Dendritic cell treated with granulocyte-macrophage colony-stimulating factor and Interleukin-4, amounts not matched to agents 40 ng/mL and 50 ng/mL, for 4 days (primary cell): ENCODE data around the gene CCKAR.

Source experiments
- H3K27ac Mint-ChIP-seq: one replicate; pipeline ENCODE4 v1.8.0; 2022; ENCODE audit warnings: mild to moderate bottlenecking, mixed read lengths
- H3K27me3 Mint-ChIP-seq: one replicate; pipeline ENCODE4 v1.8.0; 2022; ENCODE audit warnings: mild to moderate bottlenecking, mixed read lengths
- H3K36me3 Mint-ChIP-seq: one replicate; pipeline ENCODE4 v1.8.0; 2022; ENCODE audit warnings: low read depth, mixed read lengths
- H3K4me1 Mint-ChIP-seq: one replicate; pipeline ENCODE4 v1.8.0; 2022; ENCODE audit warnings: low read depth, mixed read lengths
- H3K4me3 Mint-ChIP-seq: one replicate; pipeline ENCODE4 v1.8.0; 2022; ENCODE audit warnings: mild to moderate bottlenecking, moderate library complexity, mixed read lengths
- H3K9me3 Mint-ChIP-seq: one replicate; pipeline ENCODE4 v1.8.0; 2022; ENCODE audit warnings: mixed read lengths
- intact Hi-C: fragments of 100-400 bp; cut with micrococcal nuclease; formaldehyde crosslinking; loops from one replicate; pipeline ENCODE4 v1.15.0; 2022

Gene CCKAR

DNA sequence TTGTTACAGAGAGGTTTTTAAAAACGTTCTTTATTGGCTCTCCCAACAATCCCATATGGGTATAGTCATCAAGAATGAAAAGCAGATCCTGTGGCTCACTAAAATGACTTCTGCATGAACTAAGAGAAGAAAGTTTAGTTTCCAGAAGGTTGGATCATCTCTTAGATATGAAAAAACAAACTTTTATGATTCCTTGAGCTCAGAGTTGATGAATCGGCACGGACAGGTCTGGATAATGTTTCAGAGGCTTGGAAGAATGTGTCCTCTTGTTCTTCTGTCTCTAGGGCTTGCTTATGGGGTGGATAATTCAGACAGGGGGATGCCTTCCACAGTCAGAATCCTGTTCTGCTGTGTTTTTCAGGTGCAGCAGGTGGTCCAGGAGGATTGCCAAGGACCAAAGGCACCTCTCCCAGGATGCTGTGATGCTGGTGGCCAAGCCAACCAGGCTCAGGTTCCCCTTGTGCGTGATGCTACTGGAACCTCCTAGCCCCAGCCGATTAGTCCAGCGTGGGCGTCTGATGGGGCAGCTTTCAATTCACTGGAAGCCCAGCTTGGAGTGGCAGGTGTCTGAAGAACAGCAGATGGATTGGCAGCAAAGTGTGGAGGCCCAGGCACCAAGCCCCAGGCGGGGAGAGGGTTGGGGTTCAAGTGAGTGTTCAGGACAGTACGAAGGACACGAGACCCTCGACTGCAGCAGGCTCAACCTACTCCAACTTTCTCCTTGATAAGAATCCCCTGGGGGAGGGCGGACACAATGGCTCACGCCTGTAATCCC, 30.3 kb downstream of the CCKAR start:
- Mint-ChIP-seq H3K36me3 (no peaks in the 10 kb centered on the region), H3K27ac (no peak overlapping the region), H3K9me3 (peaks cover 8% of the 10 kb centered on the region), H3K27me3 (peaks cover 2% of the 10 kb centered on the region), H3K4me1 (peaks cover 5% of the 10 kb centered on the region), H3K4me3 (no peak overlapping the region)
- intact Hi-C loops: loop anchor here (2.0 kb wide), 2 partner anchors 261 to 551 kb away; no protein-coding TSS in a partner anchor

DNA sequence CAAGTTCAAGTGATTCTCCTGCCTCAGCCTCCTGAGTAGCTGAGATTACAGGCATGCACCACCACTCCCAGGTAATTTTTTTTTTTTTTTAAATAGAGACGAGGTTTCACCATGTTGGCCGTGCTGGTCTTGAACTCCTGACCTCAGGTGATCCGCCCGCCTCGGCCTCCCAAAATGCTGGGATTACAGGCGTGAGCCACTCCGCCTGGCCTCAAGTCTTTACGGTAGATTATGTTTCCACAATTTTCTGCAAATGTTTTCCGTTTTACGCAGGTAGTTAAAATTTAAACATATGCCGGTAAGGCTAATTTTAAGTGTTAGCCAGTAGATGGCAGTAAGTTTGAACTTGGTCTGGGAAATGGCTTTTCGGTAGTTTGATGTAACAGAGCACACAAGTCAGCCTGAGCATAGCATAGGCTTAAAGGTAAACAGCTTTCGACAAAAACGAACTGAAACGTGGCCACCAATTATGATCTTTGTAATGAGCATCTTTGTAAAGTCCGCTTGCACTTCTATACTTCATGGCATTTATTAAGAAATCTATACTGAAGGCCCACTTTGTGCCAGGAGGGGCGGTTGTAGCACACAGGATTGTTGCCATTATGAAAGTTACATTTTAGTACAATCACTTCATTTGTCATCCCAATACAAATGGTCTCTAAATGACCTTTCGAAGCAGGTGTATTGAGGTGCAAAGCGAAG, 31.1 kb downstream of the CCKAR start:
- Mint-ChIP-seq H3K27ac (no peak overlapping the region), H3K36me3 (no peaks in the 10 kb centered on the region), H3K4me3 (no peak overlapping the region), H3K27me3 (peaks cover 2% of the 10 kb centered on the region), H3K9me3 (peaks cover 8% of the 10 kb centered on the region), H3K4me1 (peaks cover 5% of the 10 kb centered on the region)
- intact Hi-C loops: loop anchor here (2.0 kb wide), 2 partner anchors 262 to 552 kb away; no protein-coding TSS in a partner anchor

DNA sequence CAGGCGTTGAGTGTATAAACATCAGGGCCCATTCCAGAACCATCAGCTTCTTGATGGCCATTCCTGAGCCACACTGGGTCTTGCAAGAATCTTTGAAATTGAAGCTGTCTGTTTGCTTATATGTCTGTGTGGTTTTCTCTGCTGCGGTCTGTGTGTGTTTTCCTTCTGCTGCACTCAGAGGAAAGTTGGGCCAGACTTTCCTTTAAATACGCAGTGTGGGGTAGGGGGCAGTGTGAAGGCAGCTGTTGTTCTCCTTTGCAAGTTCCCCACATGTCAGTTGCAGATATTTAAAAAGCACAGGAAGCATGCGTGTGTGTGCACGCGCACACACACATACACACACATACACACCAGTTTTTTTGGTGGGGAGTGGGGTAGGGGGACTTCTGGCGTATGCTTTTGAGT, 32.1 kb downstream of the CCKAR start:
- H3K27ac Mint-ChIP-seq: no peak overlapping the region
- H3K27me3 Mint-ChIP-seq: peaks cover 2% of the 10 kb centered on the region
- intact Hi-C loops: loop anchor here (2.0 kb wide), 2 partner anchors 263 to 553 kb away; no protein-coding TSS in a partner anchor
- H3K36me3 Mint-ChIP-seq: no peaks in the 10 kb centered on the region
- H3K4me3 Mint-ChIP-seq: no peak overlapping the region
- peaks cover 3% of the 10 kb centered on the region for H3K9me3 Mint-ChIP-seq
- H3K4me1 Mint-ChIP-seq: peaks cover 5% of the 10 kb centered on the region

DNA sequence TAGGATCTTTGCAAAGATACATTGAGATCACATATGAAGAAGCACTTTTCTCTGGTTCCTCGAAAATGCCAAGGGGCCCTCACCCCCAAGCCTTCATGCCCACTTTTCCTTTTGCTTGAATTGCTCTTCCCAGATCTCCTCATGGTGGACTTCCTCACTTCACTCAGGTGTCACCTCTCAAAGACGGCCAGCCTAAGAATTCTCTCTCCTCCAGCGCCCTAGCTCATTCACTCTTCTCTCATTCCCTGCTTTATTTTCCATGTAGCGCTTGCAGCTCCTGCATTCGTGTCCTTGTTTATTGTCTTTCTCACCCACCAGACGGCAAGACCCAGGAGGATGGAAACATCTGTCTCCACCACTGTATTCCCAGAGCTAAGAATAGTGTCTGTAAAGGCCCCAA, 32.9 kb downstream of the CCKAR start:
- Mint-ChIP-seq H3K27ac (no peak overlapping the region), H3K36me3 (no peaks in the 10 kb centered on the region), H3K4me1 (peaks cover 5% of the 10 kb centered on the region), H3K4me3 (no peak overlapping the region), H3K9me3 (no peaks in the 10 kb centered on the region), H3K27me3 (peaks cover 2% of the 10 kb centered on the region)
- intact Hi-C loops: no loop called here

DNA sequence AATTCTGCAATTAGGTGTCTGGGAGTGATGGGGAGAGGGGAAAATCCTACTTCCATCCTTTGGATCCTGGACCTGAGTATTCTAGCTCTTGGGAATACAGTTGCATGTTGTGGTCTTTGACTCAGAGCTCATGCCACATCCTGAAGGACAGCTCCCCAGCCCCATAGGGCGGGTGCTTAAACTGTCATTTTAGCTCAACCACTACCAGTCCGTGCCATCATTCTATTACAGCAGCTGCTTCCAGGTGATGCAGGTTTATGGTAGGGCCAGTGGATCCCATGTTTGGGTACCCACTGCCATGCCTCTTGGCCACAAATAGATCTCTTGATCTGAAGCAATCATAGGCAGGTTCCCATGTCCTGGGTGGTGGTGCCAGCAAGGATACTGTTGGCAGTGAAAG, 34.7 kb downstream of the CCKAR start:
- Mint-ChIP-seq H3K9me3 (no peaks in the 10 kb centered on the region), H3K27ac (no peak overlapping the region), H3K36me3 (no peaks in the 10 kb centered on the region), H3K4me1 (peaks cover 5% of the 10 kb centered on the region), H3K27me3 (peaks cover 2% of the 10 kb centered on the region), H3K4me3 (no peak overlapping the region)
- intact Hi-C loops: no loop called here

DNA sequence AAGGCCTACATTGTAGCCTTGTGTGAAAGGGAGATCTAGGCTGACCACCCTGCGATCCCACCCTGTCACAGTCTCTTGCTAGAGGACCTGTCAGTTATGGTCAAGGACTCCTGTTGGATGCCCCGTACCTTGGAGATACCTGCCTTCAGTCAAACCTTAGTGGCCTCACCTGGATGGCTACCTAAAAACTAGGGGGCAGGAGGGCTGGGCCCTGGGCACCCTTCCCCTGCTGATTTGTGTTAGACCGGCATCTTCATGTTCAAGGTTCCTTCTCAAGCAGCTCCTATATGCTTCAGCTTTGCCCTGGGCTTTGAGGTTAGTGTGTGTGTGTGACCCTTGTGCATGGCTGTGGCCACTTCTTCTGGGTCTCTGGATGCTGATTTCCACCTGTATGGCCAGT, 35.3 kb downstream of the CCKAR start:
- Mint-ChIP-seq H3K4me3 (no peak overlapping the region), H3K4me1 (peaks cover 5% of the 10 kb centered on the region), H3K27ac (no peak overlapping the region), H3K36me3 (no peaks in the 10 kb centered on the region), H3K9me3 (no peaks in the 10 kb centered on the region), H3K27me3 (peaks cover 2% of the 10 kb centered on the region)
- intact Hi-C loops: no loop called here

DNA sequence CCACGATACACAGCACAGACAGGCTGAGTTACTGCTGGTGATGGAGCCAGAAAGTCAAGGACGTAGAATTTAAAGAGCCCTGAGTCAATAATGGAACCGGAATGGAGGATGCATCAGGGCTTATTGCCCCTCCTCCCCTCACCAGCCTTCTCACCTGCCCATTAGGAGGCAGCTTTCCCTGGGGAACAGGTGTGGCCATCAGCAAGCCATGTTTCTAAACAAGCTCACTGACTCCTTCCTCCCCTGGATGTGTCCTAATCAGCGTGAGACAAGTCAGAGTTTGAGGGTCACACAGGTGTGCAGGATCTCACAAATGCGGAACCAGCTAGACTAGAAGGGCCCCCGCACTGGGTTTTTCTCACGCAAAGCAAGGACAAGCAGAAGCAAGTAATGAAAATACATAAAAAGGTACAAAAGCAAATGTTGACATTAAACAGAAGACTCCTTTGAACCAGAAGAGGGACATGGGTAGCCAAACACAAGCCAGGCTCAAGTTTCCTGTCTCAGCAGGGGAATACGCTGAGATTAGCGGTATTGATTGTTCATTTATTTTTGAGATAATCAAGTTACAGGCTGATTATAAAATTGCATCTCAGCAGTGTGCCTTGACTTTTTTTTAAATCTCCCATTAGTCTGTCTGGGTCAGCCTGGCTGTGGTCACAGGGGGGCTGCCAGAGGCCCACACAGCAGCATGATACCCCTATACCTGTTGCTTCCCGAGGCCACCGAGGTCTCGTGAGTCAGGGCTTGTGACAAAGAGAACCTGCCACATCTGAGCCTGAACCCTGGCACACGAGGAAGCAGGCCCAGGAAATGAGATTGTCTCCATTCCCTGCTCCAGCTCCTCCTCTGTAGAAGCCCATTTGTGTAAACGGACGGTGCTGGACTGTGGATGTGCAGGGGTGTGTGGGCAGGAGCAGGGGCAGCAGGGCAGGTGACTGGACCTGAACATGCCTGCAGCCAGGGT, 37.4 kb downstream of the CCKAR start:
- no peaks in the 10 kb centered on the region for H3K4me1 Mint-ChIP-seq
- H3K27ac Mint-ChIP-seq: no peak overlapping the region
- peaks cover 5% of the 10 kb centered on the region for H3K9me3 Mint-ChIP-seq
- no peaks in the 10 kb centered on the region for H3K36me3 Mint-ChIP-seq
- H3K4me3 Mint-ChIP-seq: no peak overlapping the region
- no peaks in the 10 kb centered on the region for H3K27me3 Mint-ChIP-seq
- intact Hi-C loops: no loop called here

DNA sequence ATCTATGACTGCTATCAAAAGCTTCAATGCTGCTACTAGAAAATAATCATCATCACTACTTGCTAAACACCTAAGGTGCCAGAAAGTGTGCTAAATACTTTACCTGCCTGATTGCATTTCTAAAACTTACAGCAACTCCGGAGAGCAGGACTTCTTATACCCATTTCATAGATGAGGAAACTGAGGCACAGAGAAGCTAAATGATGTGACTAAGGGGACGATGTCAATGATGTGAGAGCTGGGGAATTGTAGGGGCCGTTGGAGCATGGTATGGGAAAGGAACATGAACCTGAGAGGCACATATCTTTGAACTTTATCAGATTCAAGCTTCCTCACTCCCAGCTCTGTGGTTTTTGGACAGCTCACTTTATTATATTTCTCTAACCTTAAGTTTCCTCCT, 38.7 kb downstream of the CCKAR start:
- Mint-ChIP-seq H3K27ac (no peak overlapping the region), H3K9me3 (peaks cover 12% of the 10 kb centered on the region), H3K4me3 (no peak overlapping the region), H3K36me3 (no peaks in the 10 kb centered on the region), H3K4me1 (no peaks in the 10 kb centered on the region), H3K27me3 (no peaks in the 10 kb centered on the region)
- intact Hi-C loops: no loop called here

DNA sequence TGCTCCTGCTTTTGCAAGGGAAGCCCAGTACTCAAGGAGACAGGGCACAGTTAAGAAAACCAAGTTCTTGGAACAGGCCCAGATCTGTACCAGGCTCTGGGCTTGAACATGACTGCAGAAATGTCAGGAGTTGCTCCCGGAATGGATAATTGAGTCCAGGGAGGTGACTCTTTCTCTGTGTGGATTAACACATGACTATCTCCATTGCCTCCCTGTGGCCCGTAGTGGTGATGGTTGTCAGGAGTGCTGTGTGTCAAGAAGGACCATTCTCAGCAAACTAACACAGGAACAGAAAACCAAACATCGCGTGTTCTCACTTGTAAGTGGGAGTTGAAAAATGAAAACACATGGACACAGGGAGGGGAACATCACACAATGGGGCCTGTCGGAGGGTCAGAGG, 39.9 kb downstream of the CCKAR start:
- H3K27ac Mint-ChIP-seq: no peak overlapping the region
- H3K4me1 Mint-ChIP-seq: no peaks in the 10 kb centered on the region
- H3K4me3 Mint-ChIP-seq: no peak overlapping the region
- intact Hi-C loops: no loop called here
- no peaks in the 10 kb centered on the region for H3K27me3 Mint-ChIP-seq
- H3K9me3 Mint-ChIP-seq: peaks cover 12% of the 10 kb centered on the region
- no peaks in the 10 kb centered on the region for H3K36me3 Mint-ChIP-seq

DNA sequence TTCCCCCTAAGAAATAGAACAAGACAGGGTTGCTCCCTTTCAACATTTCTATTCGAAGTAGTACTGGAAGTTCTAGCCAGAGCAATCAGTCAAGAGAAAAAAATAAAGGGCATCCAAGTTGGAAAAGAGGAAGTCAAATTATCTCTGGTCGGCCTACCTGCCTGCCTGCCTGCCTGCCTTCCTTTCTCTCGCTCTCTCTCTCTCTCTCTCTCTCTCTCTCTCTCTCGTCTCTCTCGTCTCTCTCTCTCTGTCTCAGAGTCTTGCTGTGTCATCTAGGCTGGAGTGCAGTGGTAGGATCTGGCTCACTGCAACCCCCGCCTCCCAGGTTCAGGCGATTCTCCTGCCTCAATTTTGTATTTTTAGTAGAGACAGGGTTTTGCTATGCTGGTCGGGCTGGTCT, 42.9 kb downstream of the CCKAR start:
- H3K9me3 Mint-ChIP-seq: peaks cover 18% of the 10 kb centered on the region
- no peaks in the 10 kb centered on the region for H3K4me1 Mint-ChIP-seq
- intact Hi-C loops: no loop called here
- H3K36me3 Mint-ChIP-seq: peaks cover 2% of the 10 kb centered on the region
- peaks cover 1% of the 10 kb centered on the region for H3K27me3 Mint-ChIP-seq
- no peak overlapping the region for H3K27ac Mint-ChIP-seq
- no peak overlapping the region for H3K4me3 Mint-ChIP-seq

DNA sequence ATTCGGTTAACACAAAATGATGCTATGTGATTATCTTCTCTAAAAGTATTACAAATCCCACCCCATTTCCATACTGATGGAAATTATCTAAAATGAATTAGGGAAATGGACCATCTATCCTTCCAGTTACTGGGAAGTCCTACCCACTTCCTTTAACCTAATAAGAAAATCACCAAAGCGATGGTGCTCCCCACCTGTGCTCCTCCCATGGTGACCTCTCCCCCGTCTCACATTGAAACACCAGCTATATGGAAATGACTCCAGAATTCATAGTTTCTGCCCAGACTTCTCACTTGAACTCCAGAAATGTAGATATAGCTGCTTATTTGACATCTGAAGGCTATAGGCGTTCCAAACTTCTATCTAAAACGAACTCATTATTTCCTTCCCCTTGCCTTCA, 48.5 kb downstream of the CCKAR start:
- Mint-ChIP-seq H3K27me3 (peaks cover 2% of the 10 kb centered on the region), H3K36me3 (peaks cover 43% of the 10 kb centered on the region), H3K4me3 (no peak overlapping the region), H3K4me1 (peaks cover 12% of the 10 kb centered on the region), H3K9me3 (peaks cover 9% of the 10 kb centered on the region), H3K27ac (no peak overlapping the region)
- intact Hi-C loops: no loop called here

DNA sequence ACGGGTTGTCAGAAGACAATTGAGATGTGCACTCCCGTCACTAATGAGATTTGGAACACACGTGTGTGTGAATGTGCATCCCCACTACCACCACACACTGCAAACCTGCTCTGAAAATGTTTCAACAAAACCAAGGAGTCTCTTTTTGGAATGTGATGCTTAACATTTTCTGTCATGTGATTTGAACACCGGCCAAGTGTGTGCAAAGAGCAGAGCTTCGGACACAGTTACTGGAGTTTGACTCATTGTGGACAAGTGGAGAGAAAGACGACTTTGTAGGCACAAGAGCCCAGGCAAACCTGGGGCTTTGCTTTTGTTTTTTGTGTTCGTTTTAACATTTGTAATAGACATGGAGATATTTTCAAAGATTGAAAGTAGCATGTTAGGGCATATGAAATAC, 49.2 kb downstream of the CCKAR start:
- Mint-ChIP-seq H3K4me3 (no peak overlapping the region), H3K4me1 (peaks cover 12% of the 10 kb centered on the region), H3K27me3 (peaks cover 2% of the 10 kb centered on the region), H3K9me3 (peaks cover 9% of the 10 kb centered on the region), H3K36me3 (peaks cover 50% of the 10 kb centered on the region), H3K27ac (no peak overlapping the region)
- intact Hi-C loops: no loop called here

DNA sequence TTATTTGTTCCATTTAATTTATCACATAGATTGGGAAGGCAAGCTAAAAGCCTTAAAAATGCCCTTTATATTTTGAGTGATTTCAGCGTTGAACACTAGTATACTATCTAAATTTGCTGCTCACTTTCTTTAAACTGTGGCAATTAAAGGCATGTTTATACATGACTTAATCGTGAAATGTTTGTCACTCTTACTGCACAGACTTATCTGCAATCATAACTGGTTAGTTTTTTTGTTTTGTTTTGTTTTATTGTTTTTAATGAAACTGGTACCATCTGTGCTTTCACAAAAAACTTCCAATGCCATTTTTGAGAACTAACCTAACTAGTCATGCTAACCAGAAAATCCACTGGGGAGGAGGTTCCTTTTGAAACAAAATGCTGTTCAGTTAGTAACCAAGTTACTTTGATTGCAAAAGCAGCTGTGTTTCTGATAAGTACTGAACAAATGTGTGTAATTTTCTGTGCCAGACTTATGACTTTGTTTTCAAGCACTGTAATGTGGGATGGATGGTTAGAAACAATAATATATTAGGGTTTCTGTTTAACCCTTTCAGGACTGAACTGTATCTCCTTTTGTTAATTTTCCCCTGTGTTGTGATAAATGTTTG, 56.1 kb downstream of the CCKAR start:
- intact Hi-C loops: loop anchor here (10.0 kb wide), 1 partner anchor 571 kb away; no protein-coding TSS in a partner anchor
- Mint-ChIP-seq H3K27me3 (no peaks in the 10 kb centered on the region), H3K27ac (no peak overlapping the region), H3K4me3 (no peak overlapping the region), H3K4me1 (peaks cover 10% of the 10 kb centered on the region), H3K9me3 (no peaks in the 10 kb centered on the region), H3K36me3 (peaks cover 99% of the 10 kb centered on the region)
